ENCODE results near the gene TTC33. TPM values are rescaled to one million over a fixed set of nuclear protein-coding genes. Genes with fewer than 3 reads are reported as not detected.
A peak's percentile ranks its signal among the peaks of the same experiment; 100 is the strongest.
"Not testable (repeated sequence)": the region's sequence is repeated elsewhere in the genome, so short reads cannot be mapped to it uniquely, and the experiment has no call there.

TTC33 gene
- total RNA-seq, 4 donors from 2014 or later = 11.3 to 19.0 (median 14.9) TPM

DNA sequence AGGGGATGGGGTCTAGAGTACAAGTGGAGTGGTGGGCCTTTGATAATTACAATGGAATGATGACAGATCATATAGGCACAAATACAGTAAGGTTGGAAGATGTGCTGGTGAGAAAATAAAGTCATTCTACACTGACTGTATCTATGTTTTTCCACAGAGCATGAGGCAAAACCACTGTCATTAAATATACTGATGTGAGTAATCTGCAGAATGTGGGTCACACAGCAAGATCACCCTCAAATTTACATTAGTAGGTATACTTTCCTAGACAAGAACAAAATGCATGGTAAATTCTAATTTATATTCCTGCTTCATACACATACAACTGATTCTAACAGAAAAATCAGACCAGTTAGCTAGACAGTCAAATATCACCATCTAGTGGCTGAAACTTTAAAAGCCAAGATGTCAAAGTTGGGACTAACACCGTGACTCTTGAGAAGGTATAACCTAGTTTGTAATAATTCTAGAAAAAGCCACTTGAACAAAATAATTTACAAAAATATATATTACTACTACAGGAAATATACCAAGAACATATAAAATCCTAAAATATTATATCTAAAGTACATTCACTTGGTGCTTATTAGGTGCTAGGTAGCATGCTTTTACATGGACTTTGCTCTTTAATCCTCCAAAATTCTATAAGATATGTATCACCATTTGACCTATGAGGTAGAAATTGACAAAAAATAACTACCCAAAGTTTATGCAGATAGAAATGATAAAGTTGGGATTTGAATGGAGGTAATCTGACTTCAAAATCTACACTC is 19.5 kb downstream of the TTC33 start:
- peaks cover 0 to 26% (median 2%) of the 10 kb centered on the region in 4 donors for H3K4me1 ChIP-seq
- no peak for DNase-seq
- no peak overlapping the region for H3K4me3 ChIP-seq
- no peaks in the 10 kb centered on the region for H3K27me3 ChIP-seq
- H3K27ac ChIP-seq = no peak overlapping the region
- TF ChIP-seq POLR2A (IDR thresholded peaks at IDR 0.05) = no peak
- TF ChIP-seq, protein P1, sequence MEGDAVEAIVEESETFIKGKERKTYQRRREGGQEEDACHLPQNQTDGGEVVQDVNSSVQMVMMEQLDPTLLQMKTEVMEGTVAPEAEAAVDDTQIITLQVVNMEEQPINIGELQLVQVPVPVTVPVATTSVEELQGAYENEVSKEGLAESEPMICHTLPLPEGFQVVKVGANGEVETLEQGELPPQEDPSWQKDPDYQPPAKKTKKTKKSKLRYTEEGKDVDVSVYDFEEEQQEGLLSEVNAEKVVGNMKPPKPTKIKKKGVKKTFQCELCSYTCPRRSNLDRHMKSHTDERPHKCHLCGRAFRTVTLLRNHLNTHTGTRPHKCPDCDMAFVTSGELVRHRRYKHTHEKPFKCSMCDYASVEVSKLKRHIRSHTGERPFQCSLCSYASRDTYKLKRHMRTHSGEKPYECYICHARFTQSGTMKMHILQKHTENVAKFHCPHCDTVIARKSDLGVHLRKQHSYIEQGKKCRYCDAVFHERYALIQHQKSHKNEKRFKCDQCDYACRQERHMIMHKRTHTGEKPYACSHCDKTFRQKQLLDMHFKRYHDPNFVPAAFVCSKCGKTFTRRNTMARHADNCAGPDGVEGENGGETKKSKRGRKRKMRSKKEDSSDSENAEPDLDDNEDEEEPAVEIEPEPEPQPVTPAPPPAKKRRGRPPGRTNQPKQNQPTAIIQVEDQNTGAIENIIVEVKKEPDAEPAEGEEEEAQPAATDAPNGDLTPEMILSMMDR (IDR thresholded peaks at IDR 0.05) = peak; percentile 20 to 90 (median 78)
- H3K36me3 ChIP-seq = peaks cover 0 to 17% (median 0%) of the 10 kb centered on the region in 3 donors
- no peaks in the 10 kb centered on the region for H3K9me3 ChIP-seq

DNA sequence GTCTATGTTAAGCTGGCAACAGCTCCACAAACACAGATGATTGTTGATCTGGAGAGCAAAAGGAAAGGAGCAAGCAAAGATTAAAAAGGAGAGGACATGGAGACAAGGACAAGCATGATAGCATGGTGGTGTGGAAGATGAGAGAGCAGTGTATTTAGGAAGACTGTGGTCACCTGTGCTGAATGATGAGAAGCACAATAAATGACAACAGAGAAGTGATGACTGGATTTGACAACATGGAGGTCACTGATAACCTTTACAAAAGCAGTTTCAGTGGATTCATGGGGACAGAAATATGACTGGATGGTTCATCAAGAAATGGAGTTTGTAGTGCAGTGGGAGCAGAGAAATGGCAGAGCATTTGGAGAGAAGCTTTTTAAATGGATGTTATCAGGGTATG is 20.2 kb downstream of the TTC33 start:
- Histone ChIP-seq H3K36me3 (peaks cover 0 to 10% (median 0%) of the 10 kb centered on the region in 3 donors), H3K9me3 (no peaks in the 10 kb centered on the region), H3K4me1 (peaks cover 0 to 26% (median 2%) of the 10 kb centered on the region in 4 donors), H3K27ac (no peak overlapping the region), H3K27me3 (no peaks in the 10 kb centered on the region), H3K4me3 (no peak overlapping the region)
- TF ChIP-seq, protein P1 (IDR thresholded peaks at IDR 0.05) = no peak
- no peak for TF ChIP-seq POLR2A (IDR thresholded peaks at IDR 0.05)
- no peak for DNase-seq

DNA sequence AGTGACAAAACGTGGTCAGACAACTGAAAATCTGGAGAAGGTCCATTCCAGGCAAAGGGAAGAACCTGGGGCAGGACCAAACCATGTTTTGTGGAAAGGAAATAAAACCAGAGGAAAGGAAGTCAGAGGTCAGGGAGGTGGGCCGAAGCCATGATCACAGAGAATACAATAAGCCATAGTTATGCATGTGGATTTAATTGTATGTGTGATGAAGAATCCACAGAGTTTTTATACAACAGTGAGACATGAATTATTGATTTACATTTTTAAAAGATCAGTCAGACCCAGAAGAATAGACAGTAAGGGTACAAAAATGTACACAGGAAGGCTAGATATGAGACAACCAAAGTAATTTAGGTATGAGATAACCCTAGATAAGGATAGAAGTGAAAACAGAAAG is 20.8 kb downstream of the TTC33 start:
- Histone ChIP-seq H3K9me3 (no peaks in the 10 kb centered on the region), H3K36me3 (peaks cover 0 to 4% (median 0%) of the 10 kb centered on the region in 3 donors), H3K27ac (peak overlapping the region in 2 of 4 donors; percentile 1 to 56), H3K4me3 (no peak overlapping the region), H3K4me1 (peaks cover 0 to 26% (median 2%) of the 10 kb centered on the region in 4 donors), H3K27me3 (no peaks in the 10 kb centered on the region)
- TF ChIP-seq, protein P1 (IDR thresholded peaks at IDR 0.05) = no peak
- TF ChIP-seq POLR2A (IDR thresholded peaks at IDR 0.05) = no peak
- no peak for DNase-seq

DNA sequence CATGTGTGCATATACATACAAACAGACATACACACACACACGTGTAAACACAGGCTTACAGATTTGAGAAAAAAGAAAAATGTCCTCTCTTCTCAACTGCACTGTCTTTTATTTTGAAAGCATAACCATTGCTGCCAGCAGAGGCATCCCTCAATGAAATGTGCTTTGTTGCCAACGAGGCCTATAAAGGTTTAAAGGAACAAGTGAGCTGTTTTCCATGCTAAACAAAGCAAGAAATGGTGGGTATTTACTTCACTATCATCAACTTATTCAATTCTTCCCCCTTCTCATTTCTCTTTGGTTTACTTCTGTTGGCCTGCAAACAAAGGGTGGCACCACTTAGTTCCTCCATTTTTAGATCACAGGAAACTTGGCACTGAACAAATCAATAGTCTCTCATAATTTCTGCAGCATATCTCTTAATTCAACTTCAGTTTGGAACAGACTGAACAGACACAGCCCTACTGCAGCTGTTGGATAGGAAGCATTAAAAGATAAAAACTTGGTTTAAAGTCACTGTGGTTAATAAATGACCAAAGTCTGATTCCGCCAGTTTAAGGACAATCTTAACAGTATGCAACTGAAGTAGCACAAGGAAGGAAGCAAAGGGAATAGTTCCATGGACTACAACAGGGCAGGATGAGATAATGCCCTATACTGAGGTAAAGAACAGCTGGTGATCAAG is 21.7 kb downstream of the TTC33 start:
- H3K4me1 ChIP-seq = peaks cover 0 to 26% (median 2%) of the 10 kb centered on the region in 4 donors
- no peaks in the 10 kb centered on the region for H3K27me3 ChIP-seq
- no peak for DNase-seq
- H3K36me3 ChIP-seq = peaks cover 0 to 6% (median 0%) of the 10 kb centered on the region in 3 donors
- no peaks in the 10 kb centered on the region for H3K9me3 ChIP-seq
- TF ChIP-seq, protein P1 (IDR thresholded peaks at IDR 0.05) = peak in 1 of 6 experiments; percentile 13
- no peak for TF ChIP-seq POLR2A (IDR thresholded peaks at IDR 0.05)
- peak overlapping the region in 2 of 4 donors; percentile 1 to 56 for H3K27ac ChIP-seq
- no peak overlapping the region for H3K4me3 ChIP-seq

DNA sequence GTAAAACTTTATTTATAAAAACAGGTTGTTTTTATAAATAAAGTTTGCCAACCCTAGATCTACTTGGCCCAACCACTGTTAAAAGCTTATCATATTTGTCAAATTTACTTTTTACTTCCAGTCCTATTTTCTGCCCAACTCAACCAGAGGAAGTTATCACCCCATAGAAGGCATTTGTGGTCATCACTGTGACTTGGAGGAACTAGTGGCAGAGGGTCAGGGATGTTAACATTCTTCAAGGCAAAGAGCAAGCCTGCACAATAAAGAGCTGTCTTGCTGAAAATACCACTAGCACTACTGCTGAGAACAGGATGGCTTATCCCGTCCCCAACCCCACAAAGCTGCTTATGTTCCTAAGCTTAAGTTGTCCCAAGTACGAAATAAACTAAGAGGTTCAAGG is 22.3 kb downstream of the TTC33 start:
- H3K36me3 ChIP-seq = peaks cover 0 to 6% (median 0%) of the 10 kb centered on the region in 3 donors
- no peak for DNase-seq
- peak overlapping the region in 1 of 4 donors; percentile 1 for H3K27ac ChIP-seq
- peaks cover 0 to 26% (median 2%) of the 10 kb centered on the region in 4 donors for H3K4me1 ChIP-seq
- no peak overlapping the region for H3K4me3 ChIP-seq
- TF ChIP-seq, protein P1 (IDR thresholded peaks at IDR 0.05) = no peak
- TF ChIP-seq POLR2A (IDR thresholded peaks at IDR 0.05) = no peak
- no peaks in the 10 kb centered on the region for H3K27me3 ChIP-seq
- H3K9me3 ChIP-seq = no peaks in the 10 kb centered on the region

DNA sequence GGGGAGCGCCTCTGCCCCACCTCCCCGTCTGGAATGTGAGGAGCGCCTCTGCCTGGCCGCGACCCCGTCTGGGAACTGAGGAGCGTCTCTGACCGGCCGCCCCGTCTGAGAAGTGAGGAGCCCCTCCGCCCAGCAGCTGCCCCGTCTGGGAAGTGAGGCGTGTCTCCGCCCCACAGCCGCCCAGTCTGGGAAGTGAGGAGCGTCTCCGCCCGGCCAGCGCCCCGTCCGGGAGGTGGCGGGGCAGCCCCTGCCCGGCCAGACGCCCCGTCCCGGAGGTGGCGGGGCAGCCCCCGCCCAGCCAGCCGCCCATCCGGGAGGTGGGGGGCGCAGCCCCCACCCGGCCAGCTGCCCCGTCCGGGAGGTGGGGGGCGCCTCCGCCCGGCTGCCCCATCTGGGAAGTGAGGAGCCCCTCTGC is 33.3 kb downstream of the TTC33 start:
- H3K36me3 ChIP-seq = peaks cover 0 to 28% (median 0%) of the 10 kb centered on the region in 3 donors
- not testable (repeated sequence) for DNase-seq, H3K4me1 ChIP-seq, H3K4me3 ChIP-seq, H3K9me3 ChIP-seq, H3K27me3 ChIP-seq, H3K27ac ChIP-seq

Measured in Peyer's patch (tissue), 4 donors.